Activated CD8-positive, alpha-beta T cell treated with anti-CD3 and anti-CD28 coated beads for 36 hours (primary cell): ENCODE results near the gene XRRA1. TPM values are rescaled to one million over a fixed set of nuclear protein-coding genes. Genes with fewer than 3 reads are reported as not detected.

ENCODE experiments used
- ATAC-seq: fragments of 200-7000 bp; cut with Tn5 transposase; one replicate; pipeline ENCODE4 v1.10.0; 2021; ENCODE audit warnings: mild to moderate bottlenecking, moderate library complexity
- CTCF ChIA-PET: fragments of 350-600 bp; sonication (Branson Sonifier 250); formaldehyde crosslinking; loops from one replicate; lab custom pipeline; 2021; ENCODE audit warnings: antibody characterized with exemption; lab: Charles Lee
- POLR2A ChIA-PET: fragments of 350-600 bp; sonication (Branson Sonifier 250); formaldehyde crosslinking; loops from one replicate; lab custom pipeline; 2021; ENCODE audit warnings: antibody characterized with exemption; lab: Charles Lee
- DNase-seq: peaks from one replicate; pipeline ENCODE4 v3.0.0-alpha.2; 2020
- H3K27ac Mint-ChIP-seq: one replicate; pipeline ENCODE4 v1.8.0; 2021; ENCODE audit warnings: mild to moderate bottlenecking, mixed read lengths
- H3K27me3 Mint-ChIP-seq: one replicate; pipeline ENCODE4 v1.8.0; 2021; ENCODE audit warnings: mixed read lengths
- H3K36me3 Mint-ChIP-seq: one replicate; pipeline ENCODE4 v1.8.0; 2021; ENCODE audit warnings: low read depth, mixed read lengths
- H3K4me1 Mint-ChIP-seq: one replicate; pipeline ENCODE4 v1.8.0; 2021; ENCODE audit warnings: low read depth, mixed read lengths
- H3K4me3 Mint-ChIP-seq: one replicate; pipeline ENCODE4 v1.8.0; 2021; ENCODE audit warnings: mild to moderate bottlenecking, moderate library complexity, mixed read lengths
- H3K9me3 Mint-ChIP-seq: one replicate; pipeline ENCODE4 v1.8.0; 2021; ENCODE audit warnings: mixed read lengths
- intact Hi-C: fragments of 100-400 bp; cut with micrococcal nuclease; formaldehyde crosslinking; loops from one replicate; pipeline ENCODE4 v1.10.0; 2022
- total RNA-seq, 2 experiments: library from RNA; stranded (reverse); gene quantifications; one replicate each; pipeline ENCODE4 v1.2.3, GENCODE V29; 2021
- TF ChIP-seq, protein P1 (sequence below): fragments of 200-600 bp; IDR thresholded peaks from one replicate; pipeline ENCODE4 v1.8.0; 2022; ENCODE audit warnings: antibody characterized with exemption, mild to moderate bottlenecking

The XRRA1 gene
- total RNA-seq, 2 experiments from 2014 or later = 19.0 to 19.3 TPM

GRCh38 chr11:74849525-74850391, 99.1 kb downstream of the XRRA1 start:
- H3K27ac Mint-ChIP-seq = no peak overlapping the region

GRCh38 chr11:74847895-74848294, 101.0 kb downstream of the XRRA1 start:
- peaks cover 25% of the 10 kb centered on the region for H3K36me3 Mint-ChIP-seq
- POLR2A ChIA-PET = no interaction called here
- no peaks in the 10 kb centered on the region for H3K27me3 Mint-ChIP-seq
- ATAC-seq (no peak), DNase-seq (no peak)
- no peak overlapping the region for H3K27ac Mint-ChIP-seq
- no peak overlapping the region for H3K4me3 Mint-ChIP-seq
- H3K9me3 Mint-ChIP-seq = no peaks in the 10 kb centered on the region
- intact Hi-C loops = no loop called here
- H3K4me1 Mint-ChIP-seq = peaks cover 10% of the 10 kb centered on the region
- TF ChIP-seq, protein P1, sequence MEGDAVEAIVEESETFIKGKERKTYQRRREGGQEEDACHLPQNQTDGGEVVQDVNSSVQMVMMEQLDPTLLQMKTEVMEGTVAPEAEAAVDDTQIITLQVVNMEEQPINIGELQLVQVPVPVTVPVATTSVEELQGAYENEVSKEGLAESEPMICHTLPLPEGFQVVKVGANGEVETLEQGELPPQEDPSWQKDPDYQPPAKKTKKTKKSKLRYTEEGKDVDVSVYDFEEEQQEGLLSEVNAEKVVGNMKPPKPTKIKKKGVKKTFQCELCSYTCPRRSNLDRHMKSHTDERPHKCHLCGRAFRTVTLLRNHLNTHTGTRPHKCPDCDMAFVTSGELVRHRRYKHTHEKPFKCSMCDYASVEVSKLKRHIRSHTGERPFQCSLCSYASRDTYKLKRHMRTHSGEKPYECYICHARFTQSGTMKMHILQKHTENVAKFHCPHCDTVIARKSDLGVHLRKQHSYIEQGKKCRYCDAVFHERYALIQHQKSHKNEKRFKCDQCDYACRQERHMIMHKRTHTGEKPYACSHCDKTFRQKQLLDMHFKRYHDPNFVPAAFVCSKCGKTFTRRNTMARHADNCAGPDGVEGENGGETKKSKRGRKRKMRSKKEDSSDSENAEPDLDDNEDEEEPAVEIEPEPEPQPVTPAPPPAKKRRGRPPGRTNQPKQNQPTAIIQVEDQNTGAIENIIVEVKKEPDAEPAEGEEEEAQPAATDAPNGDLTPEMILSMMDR = no peak
- CTCF ChIA-PET = no interaction called here

More at GRCh38 chr11:74849525-74850391, 99.1 kb downstream of the XRRA1 start:
- Mint-ChIP-seq H3K4me1 (peaks cover 10% of the 10 kb centered on the region), H3K9me3 (no peaks in the 10 kb centered on the region), H3K4me3 (no peak overlapping the region), H3K27me3 (no peaks in the 10 kb centered on the region), H3K36me3 (peaks cover 23% of the 10 kb centered on the region)
- intact Hi-C loops = no loop called here
- TF ChIP-seq, protein P1 = no peak
- no peak for DNase-seq
- POLR2A ChIA-PET = no interaction called here
- CTCF ChIA-PET = no interaction called here
- ATAC-seq = no peak

DNA sequence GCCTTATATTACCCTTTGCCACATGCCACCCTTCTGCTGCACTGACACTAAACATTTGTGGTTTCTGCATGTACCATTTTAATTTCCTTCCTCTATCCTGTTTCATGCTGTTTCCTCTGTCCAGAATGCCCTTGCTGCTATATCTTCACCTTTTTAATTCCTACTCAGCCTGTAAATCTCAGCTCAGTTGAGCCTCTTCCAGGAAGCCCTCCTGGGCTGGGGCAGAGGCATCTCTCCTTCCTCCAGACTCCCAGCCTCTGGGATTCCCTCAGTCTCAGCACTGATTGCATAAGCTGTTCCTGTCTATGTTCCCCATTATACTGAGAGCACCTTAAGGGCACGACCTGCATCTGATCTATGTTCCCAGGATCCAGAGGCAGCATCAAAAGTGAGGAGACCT, 101.5 kb downstream of the XRRA1 start:
- no peak for ATAC-seq
- H3K9me3 Mint-ChIP-seq = no peaks in the 10 kb centered on the region
- intact Hi-C loops = no loop called here
- CTCF ChIA-PET = no interaction called here
- H3K27me3 Mint-ChIP-seq = no peaks in the 10 kb centered on the region
- peak overlapping the region; percentile 26 for H3K27ac Mint-ChIP-seq
- peaks cover 30% of the 10 kb centered on the region for H3K36me3 Mint-ChIP-seq
- no peak for DNase-seq
- H3K4me3 Mint-ChIP-seq = no peak overlapping the region
- peaks cover 10% of the 10 kb centered on the region for H3K4me1 Mint-ChIP-seq
- TF ChIP-seq, protein P1 = no peak
- POLR2A ChIA-PET = no interaction called here

GRCh38 chr11:74846770-74847169, 102.1 kb downstream of the XRRA1 start:
- intact Hi-C loops = no loop called here
- ATAC-seq = no peak
- Mint-ChIP-seq H3K27ac (no peak overlapping the region), H3K4me1 (peaks cover 10% of the 10 kb centered on the region), H3K36me3 (peaks cover 34% of the 10 kb centered on the region), H3K9me3 (no peaks in the 10 kb centered on the region), H3K4me3 (no peak overlapping the region), H3K27me3 (no peaks in the 10 kb centered on the region)
- ChIA-PET CTCF (no interaction called here), POLR2A (no interaction called here)
- DNase-seq = no peak
- TF ChIP-seq, protein P1 = no peak

GRCh38 chr11:74845978-74846517, 102.8 kb downstream of the XRRA1 start:
- Mint-ChIP-seq H3K9me3 (no peaks in the 10 kb centered on the region), H3K27me3 (no peaks in the 10 kb centered on the region), H3K4me1 (peaks cover 10% of the 10 kb centered on the region), H3K4me3 (no peak overlapping the region), H3K36me3 (peaks cover 30% of the 10 kb centered on the region), H3K27ac (no peak overlapping the region)
- TF ChIP-seq, protein P1 = no peak
- ChIA-PET POLR2A (no interaction called here), CTCF (no interaction called here)
- intact Hi-C loops = no loop called here
- no peak for ATAC-seq
- no peak for DNase-seq
